PC-3 (cell line): ENCODE results near the gene NEFH.

Experiments used
- CTCF ChIP-seq: fragments of 300-600 bp; sonication (generic); conservative IDR thresholded peaks from 2 replicates; pipeline ENCODE4 v1.5.1; 2017; ENCODE audit warnings: antibody characterized with exemption, low read depth, mild to moderate bottlenecking, low read length
- EZH2 ChIP-seq: fragments of 300-600 bp; sonication (generic); IDR thresholded peaks from one replicate; pipeline ENCODE4 v1.6.1; 2017; ENCODE audit warnings: antibody characterized with exemption, mild to moderate bottlenecking, low read length; ENCODE audit not compliant: unreplicated experiment

- no peak for TF ChIP-seq CTCF
- no peak for TF ChIP-seq EZH2
These were observed 30.6 kb upstream of the NEFH start for GRCh38 chr22:29449296-29449875.
